WTC11 (cell line): ENCODE results near the gene NQO2. TPM values are rescaled to one million over a fixed set of nuclear protein-coding genes. Genes with fewer than 3 reads are reported as not detected.

ENCODE experiments used
- ATAC-seq: fragments of 200-7000 bp; cut with Tn5 transposase; 2 replicates; pipeline ENCODE4 v1.10.0; 2021; ENCODE audit warnings: mild to moderate bottlenecking, moderate library complexity
- CTCF ChIA-PET: fragments of 300-600 bp; sonication (Branson Sonifier 250); formaldehyde crosslinking; loops from one replicate; lab custom pipeline; 2021; ENCODE audit warnings: antibody characterized with exemption; lab: Charles Lee
- POLR2A ChIA-PET: fragments of 350-600 bp; sonication (Branson Sonifier 250); formaldehyde crosslinking; loops from one replicate; lab custom pipeline; 2021; ENCODE audit warnings: antibody characterized with exemption; lab: Charles Lee
- DNase-seq: peaks from one replicate; pipeline ENCODE4 v3.0.0; 2021; ENCODE audit warnings: low spot score
- H3K27ac Mint-ChIP-seq: 2 replicates; pipeline ENCODE4 v1.8.0; 2021; ENCODE audit warnings: mixed read lengths
- H3K27me3 Mint-ChIP-seq: 2 replicates; pipeline ENCODE4 v1.8.0; 2021; ENCODE audit warnings: low read depth, mild to moderate bottlenecking, moderate library complexity, mixed read lengths
- H3K36me3 Mint-ChIP-seq: 2 replicates; pipeline ENCODE4 v1.8.0; 2021; ENCODE audit warnings: mixed read lengths
- H3K4me1 Mint-ChIP-seq: 2 replicates; pipeline ENCODE4 v1.8.0; 2022; ENCODE audit warnings: mixed read lengths
- H3K4me3 Mint-ChIP-seq: 2 replicates; pipeline ENCODE4 v1.8.0; 2021; ENCODE audit warnings: mild to moderate bottlenecking, moderate library complexity, mixed read lengths
- H3K9me3 Mint-ChIP-seq: 2 replicates; pipeline ENCODE4 v1.8.0; 2021; ENCODE audit warnings: mixed read lengths
- ATF1 ChIP-seq: sonication (generic); formaldehyde crosslinking; IDR thresholded peaks from 2 replicates; pipeline ENCODE4 v1.8.1; 2023; ENCODE audit warnings: mild to moderate bottlenecking, moderate library complexity, missing genetic modification reagents
- CBFB ChIP-seq: sonication (generic); formaldehyde crosslinking; IDR thresholded peaks from 2 replicates; pipeline ENCODE4 v1.8.1; 2022; ENCODE audit warnings: mild to moderate bottlenecking, low read depth, missing genetic modification reagents
- CREM ChIP-seq: sonication (generic); formaldehyde crosslinking; IDR thresholded peaks from 2 replicates; pipeline ENCODE4 v1.8.1; 2022; ENCODE audit warnings: mild to moderate bottlenecking, missing genetic modification reagents, moderate library complexity
- CTCF ChIP-seq: fragments of 200-600 bp; IDR thresholded peaks from 2 replicates; pipeline ENCODE4 v1.8.0; 2022; ENCODE audit warnings: antibody characterized with exemption
- IRF2 ChIP-seq: sonication (generic); formaldehyde crosslinking; IDR thresholded peaks from 2 replicates; pipeline ENCODE4 v1.8.0; 2022; ENCODE audit warnings: low read depth, missing genetic modification reagents, borderline replicate concordance
- NFATC4 ChIP-seq: fragments of 250-450 bp; sonication (Bioruptor Pico); IDR thresholded peaks from 2 replicates; pipeline ENCODE4 v1.9.0; 2021; ENCODE audit warnings: mild to moderate bottlenecking
- NFYB ChIP-seq: sonication (generic); formaldehyde crosslinking; conservative IDR thresholded peaks from 2 replicates; pipeline ENCODE4 v1.8.0; 2022; ENCODE audit warnings: low read depth, missing genetic modification reagents
- PRRX2 ChIP-seq: fragments of 250-450 bp; sonication (Bioruptor Pico); IDR thresholded peaks from 2 replicates; pipeline ENCODE4 v1.8.0; 2021; ENCODE audit warnings: mild to moderate bottlenecking
- SMAD3 ChIP-seq: sonication (generic); formaldehyde crosslinking; IDR thresholded peaks from 2 replicates; pipeline ENCODE4 v1.8.0; 2022; ENCODE audit warnings: missing genetic modification reagents, mild to moderate bottlenecking, borderline replicate concordance
- SP1 ChIP-seq: sonication (generic); formaldehyde crosslinking; conservative IDR thresholded peaks from 2 replicates; pipeline ENCODE4 v1.8.1; 2022; ENCODE audit warnings: missing genetic modification reagents
- TEAD4 ChIP-seq: sonication (generic); formaldehyde crosslinking; IDR thresholded peaks from 2 replicates; pipeline ENCODE4 v1.8.0; 2022; ENCODE audit warnings: mild to moderate bottlenecking, missing genetic modification reagents
- TP53 ChIP-seq: sonication (generic); formaldehyde crosslinking; IDR thresholded peaks from 2 replicates; pipeline ENCODE4 v1.8.1; 2023; ENCODE audit warnings: mild to moderate bottlenecking, missing genetic modification reagents
- ZBTB21 ChIP-seq: sonication (generic); formaldehyde crosslinking; IDR thresholded peaks from 2 replicates; pipeline ENCODE4 v1.8.1; 2023; ENCODE audit warnings: mild to moderate bottlenecking, missing genetic modification reagents, borderline replicate concordance
- ZNF121 ChIP-seq: sonication (generic); formaldehyde crosslinking; IDR thresholded peaks from 2 replicates; pipeline ENCODE4 v1.8.0; 2023; ENCODE audit warnings: missing genetic modification reagents
- ZNF138 ChIP-seq: sonication (generic); formaldehyde crosslinking; conservative IDR thresholded peaks from 2 replicates; pipeline ENCODE4 v1.8.1; 2022; ENCODE audit warnings: mild to moderate bottlenecking, moderate library complexity, missing genetic modification reagents
- ZNF219 ChIP-seq: sonication (generic); formaldehyde crosslinking; IDR thresholded peaks from 2 replicates; pipeline ENCODE4 v1.8.0; 2023; ENCODE audit warnings: missing genetic modification reagents, mild to moderate bottlenecking, borderline replicate concordance
- ZNF232 ChIP-seq: sonication (generic); formaldehyde crosslinking; IDR thresholded peaks from 2 replicates; pipeline ENCODE4 v1.8.0; 2022; ENCODE audit warnings: mild to moderate bottlenecking, missing genetic modification reagents
- ZNF317 ChIP-seq: sonication (generic); formaldehyde crosslinking; IDR thresholded peaks from 2 replicates; pipeline ENCODE4 v1.8.1; 2023; ENCODE audit warnings: low read depth, mild to moderate bottlenecking, moderate library complexity, missing genetic modification reagents, borderline replicate concordance
- ZNF416 ChIP-seq: fragments of 250-450 bp; sonication (Bioruptor Pico); IDR thresholded peaks from 2 replicates; pipeline ENCODE4 v1.9.0; 2021; ENCODE audit warnings: mild to moderate bottlenecking, inconsistent platforms
- total RNA-seq: library from RNA; stranded (reverse); gene quantifications from 3 replicates; pipeline ENCODE4 v1.2.3, GENCODE V29; 2021
- TF ChIP-seq, protein P1 (sequence below): sonication (generic); formaldehyde crosslinking; IDR thresholded peaks from 2 replicates; pipeline ENCODE4 v1.8.0; 2023; ENCODE audit warnings: mild to moderate bottlenecking, missing genetic modification reagents
- TF ChIP-seq, protein P2 (sequence below): fragments of 250-450 bp; sonication (Bioruptor Pico); IDR thresholded peaks from 2 replicates; pipeline ENCODE4 v1.9.0; 2021; ENCODE audit warnings: mild to moderate bottlenecking
- TF ChIP-seq, protein P3 (sequence below): sonication (generic); formaldehyde crosslinking; IDR thresholded peaks from 2 replicates; pipeline ENCODE4 v1.8.1; 2022; ENCODE audit warnings: mild to moderate bottlenecking, missing genetic modification reagents, moderate library complexity, borderline replicate concordance

Gene NQO2
- total RNA-seq, 1 experiment from 2014 or later: 119 TPM

DNA sequence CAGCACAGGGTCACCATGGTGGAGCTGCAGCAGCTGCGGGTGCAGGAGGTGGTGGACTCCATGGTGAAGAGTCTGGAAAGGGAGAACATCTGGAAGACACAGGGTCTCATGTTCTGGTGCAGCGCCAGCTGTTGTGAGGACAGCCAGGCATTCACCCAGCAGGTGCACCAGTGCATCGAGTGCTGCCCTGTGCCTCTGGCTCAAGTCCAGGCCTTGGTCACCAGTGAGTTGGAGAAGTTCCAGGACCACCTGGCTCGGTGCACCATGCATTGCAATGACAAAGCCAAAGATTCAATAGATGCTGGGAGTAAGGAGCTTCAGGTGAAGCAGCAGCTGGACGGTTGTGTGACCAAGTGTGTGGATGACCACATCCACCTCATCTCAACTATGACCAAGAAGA, 45.7 kb downstream of the NQO2 start:
- Mint-ChIP-seq H3K4me1 (peaks cover 12% of the 10 kb centered on the region), H3K36me3 (no peaks in the 10 kb centered on the region), H3K9me3 (no peaks in the 10 kb centered on the region), H3K27ac (no peak overlapping the region), H3K27me3 (no peaks in the 10 kb centered on the region; the same call in none of the 2 replicates), H3K4me3 (no peak overlapping the region)
- ChIA-PET POLR2A (interaction anchor here (1.0 kb wide), 1 partner anchor 46 kb away, joined by 4 read pairs; no protein-coding TSS in a partner anchor), CTCF (interaction anchor here (0.8 to 1.7 kb wide), 2 partner anchors 44 to 254 kb away, joined by 3 to 4 read pairs; no protein-coding TSS in a partner anchor)
- ATAC-seq: no peak
- TF ChIP-seq, protein P1, sequence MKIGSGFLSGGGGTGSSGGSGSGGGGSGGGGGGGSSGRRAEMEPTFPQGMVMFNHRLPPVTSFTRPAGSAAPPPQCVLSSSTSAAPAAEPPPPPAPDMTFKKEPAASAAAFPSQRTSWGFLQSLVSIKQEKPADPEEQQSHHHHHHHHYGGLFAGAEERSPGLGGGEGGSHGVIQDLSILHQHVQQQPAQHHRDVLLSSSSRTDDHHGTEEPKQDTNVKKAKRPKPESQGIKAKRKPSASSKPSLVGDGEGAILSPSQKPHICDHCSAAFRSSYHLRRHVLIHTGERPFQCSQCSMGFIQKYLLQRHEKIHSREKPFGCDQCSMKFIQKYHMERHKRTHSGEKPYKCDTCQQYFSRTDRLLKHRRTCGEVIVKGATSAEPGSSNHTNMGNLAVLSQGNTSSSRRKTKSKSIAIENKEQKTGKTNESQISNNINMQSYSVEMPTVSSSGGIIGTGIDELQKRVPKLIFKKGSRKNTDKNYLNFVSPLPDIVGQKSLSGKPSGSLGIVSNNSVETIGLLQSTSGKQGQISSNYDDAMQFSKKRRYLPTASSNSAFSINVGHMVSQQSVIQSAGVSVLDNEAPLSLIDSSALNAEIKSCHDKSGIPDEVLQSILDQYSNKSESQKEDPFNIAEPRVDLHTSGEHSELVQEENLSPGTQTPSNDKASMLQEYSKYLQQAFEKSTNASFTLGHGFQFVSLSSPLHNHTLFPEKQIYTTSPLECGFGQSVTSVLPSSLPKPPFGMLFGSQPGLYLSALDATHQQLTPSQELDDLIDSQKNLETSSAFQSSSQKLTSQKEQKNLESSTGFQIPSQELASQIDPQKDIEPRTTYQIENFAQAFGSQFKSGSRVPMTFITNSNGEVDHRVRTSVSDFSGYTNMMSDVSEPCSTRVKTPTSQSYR: no peak
- TF ChIP-seq NFATC4 (CRISPR knock-in tag) (no peak), NFYB (CRISPR knock-in tag) (no peak), IRF2 (no peak), ZNF317 (CRISPR knock-in tag) (no peak), ZBTB21 (CRISPR knock-in tag) (no peak), ZNF121 (CRISPR knock-in tag) (no peak), ZNF219 (CRISPR knock-in tag) (no peak), CREM (no peak)
- TF ChIP-seq, protein P2, sequence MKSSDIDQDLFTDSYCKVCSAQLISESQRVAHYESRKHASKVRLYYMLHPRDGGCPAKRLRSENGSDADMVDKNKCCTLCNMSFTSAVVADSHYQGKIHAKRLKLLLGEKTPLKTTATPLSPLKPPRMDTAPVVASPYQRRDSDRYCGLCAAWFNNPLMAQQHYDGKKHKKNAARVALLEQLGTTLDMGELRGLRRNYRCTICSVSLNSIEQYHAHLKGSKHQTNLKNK (CRISPR knock-in tag): no peak
- DNase-seq: no peak

- no peak for DNase-seq
- H3K4me3 Mint-ChIP-seq: no peak overlapping the region
Measured at GRCh38 chr6:3045777-3046176, 46.1 kb downstream of the NQO2 start.

DNA sequence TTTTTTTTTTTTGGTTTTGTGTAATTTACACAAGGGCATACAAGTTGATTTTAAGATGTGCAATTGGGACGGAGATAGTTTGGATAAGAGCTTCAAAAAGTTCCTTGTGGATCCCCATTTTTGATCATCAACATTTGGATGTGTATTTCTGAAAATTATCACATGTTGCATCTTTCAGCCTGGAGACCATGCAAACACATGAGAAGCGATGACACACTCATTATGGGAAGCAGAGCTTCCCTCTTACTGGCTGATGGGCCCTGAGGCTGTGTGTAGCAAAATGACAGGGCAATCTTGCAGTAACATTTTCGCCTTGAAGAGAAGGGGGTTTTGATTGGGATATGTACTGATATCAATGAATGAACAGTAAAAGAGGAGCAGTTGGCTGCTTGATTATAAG, 46.6 kb downstream of the NQO2 start:
- Mint-ChIP-seq H3K9me3 (no peaks in the 10 kb centered on the region), H3K36me3 (no peaks in the 10 kb centered on the region), H3K4me1 (peaks cover 11% of the 10 kb centered on the region), H3K27me3 (peaks cover 5% of the 10 kb centered on the region), H3K4me3 (no peak overlapping the region), H3K27ac (no peak overlapping the region)
- ATAC-seq: no peak
- ChIA-PET POLR2A (no interaction called here), CTCF (interaction anchor here (0.6 to 0.9 kb wide), 3 partner anchors 45 to 521 kb away, joined by 3 to 4 read pairs (median 3); no protein-coding TSS in a partner anchor)
- TF ChIP-seq TEAD4 (CRISPR knock-in tag): no peak
- TF ChIP-seq NFATC4 (CRISPR knock-in tag): no peak
- TF ChIP-seq ZNF416: no peak
- TF ChIP-seq ZNF232 (CRISPR knock-in tag): no peak
- no peak for TF ChIP-seq ZNF219 (CRISPR knock-in tag)
- TF ChIP-seq SMAD3 (CRISPR knock-in tag): no peak
- no peak for TF ChIP-seq CBFB
- TF ChIP-seq, protein P3, sequence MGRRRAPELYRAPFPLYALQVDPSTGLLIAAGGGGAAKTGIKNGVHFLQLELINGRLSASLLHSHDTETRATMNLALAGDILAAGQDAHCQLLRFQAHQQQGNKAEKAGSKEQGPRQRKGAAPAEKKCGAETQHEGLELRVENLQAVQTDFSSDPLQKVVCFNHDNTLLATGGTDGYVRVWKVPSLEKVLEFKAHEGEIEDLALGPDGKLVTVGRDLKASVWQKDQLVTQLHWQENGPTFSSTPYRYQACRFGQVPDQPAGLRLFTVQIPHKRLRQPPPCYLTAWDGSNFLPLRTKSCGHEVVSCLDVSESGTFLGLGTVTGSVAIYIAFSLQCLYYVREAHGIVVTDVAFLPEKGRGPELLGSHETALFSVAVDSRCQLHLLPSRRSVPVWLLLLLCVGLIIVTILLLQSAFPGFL (CRISPR knock-in tag): no peak
- no peak for TF ChIP-seq CTCF
- DNase-seq: no peak

More at GRCh38 chr6:3045777-3046176, 46.1 kb downstream of the NQO2 start:
- ChIA-PET POLR2A (interaction anchor here (1.0 kb wide), 1 partner anchor 47 kb away, joined by 4 read pairs; no protein-coding TSS in a partner anchor), CTCF (interaction anchor here (0.8 to 1.7 kb wide), 3 partner anchors 44 to 255 kb away, joined by 3 to 4 read pairs (median 3); no protein-coding TSS in a partner anchor)
- H3K4me1 Mint-ChIP-seq: peaks cover 12% of the 10 kb centered on the region
- no peaks in the 10 kb centered on the region for H3K9me3 Mint-ChIP-seq
- no peaks in the 10 kb centered on the region for H3K36me3 Mint-ChIP-seq
- no peaks in the 10 kb centered on the region; the same call in none of the 2 replicates for H3K27me3 Mint-ChIP-seq
- ATAC-seq: no peak
- H3K27ac Mint-ChIP-seq: no peak overlapping the region
- TF ChIP-seq ATF1 (CRISPR knock-in tag): no peak
- no peak for TF ChIP-seq ZNF138
- TF ChIP-seq TP53 (CRISPR knock-in tag): no peak
- TF ChIP-seq PRRX2 (CRISPR knock-in tag): no peak
- no peak for TF ChIP-seq SP1 (CRISPR knock-in tag)
- TF ChIP-seq IRF2: no peak
